UCSD-AML1 (cell line): ENCODE measurements around the gene RAPGEF5.

Source experiments
- DNase-seq: peaks from one replicate; lab custom pipeline; 2025; ENCODE audit not compliant: unreplicated experiment; lab: John Stamatoyannopoulos, UW

The RAPGEF5 gene

GRCh38 chr7:22378199-22378980 lies 21.4 kb upstream of the RAPGEF5 start:
- DNase-seq = no peak

- no peak for DNase-seq
Observed at GRCh38 chr7:22377703-22378102, 20.7 kb upstream of the RAPGEF5 start.

DNA sequence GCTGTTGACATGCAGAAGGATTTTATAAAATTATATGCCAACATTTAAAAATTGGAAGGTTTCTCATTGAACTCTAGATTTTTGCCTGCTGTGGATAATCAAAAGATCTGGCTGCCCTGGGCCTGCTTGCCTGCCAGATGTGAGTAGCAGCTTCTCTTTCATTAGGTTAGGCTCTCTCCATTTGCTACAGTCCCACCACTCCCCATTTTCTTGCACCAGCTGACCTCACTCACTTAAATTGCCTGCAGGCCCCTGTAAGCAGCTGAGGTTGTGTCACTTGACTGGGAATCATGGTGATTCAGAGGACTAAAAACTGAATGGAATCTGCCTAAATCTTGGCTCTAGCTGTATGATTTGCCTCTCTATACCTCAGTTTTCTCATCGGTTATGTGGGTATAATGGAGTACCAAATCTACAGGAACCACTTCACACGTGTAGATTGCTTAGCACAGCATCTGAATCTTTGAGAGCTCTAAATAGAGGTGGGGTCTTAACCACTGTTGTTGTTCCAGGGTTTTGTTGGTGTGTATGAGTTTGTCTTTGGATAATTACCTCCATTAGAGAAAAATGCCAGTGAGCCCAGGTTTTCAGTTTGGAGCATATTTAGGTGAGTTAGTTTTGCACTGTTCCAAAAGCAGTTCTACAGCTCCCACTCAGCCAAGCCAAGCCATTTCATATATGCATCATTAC lies 18.6 kb upstream of the RAPGEF5 start:
- no peak for DNase-seq

DNA sequence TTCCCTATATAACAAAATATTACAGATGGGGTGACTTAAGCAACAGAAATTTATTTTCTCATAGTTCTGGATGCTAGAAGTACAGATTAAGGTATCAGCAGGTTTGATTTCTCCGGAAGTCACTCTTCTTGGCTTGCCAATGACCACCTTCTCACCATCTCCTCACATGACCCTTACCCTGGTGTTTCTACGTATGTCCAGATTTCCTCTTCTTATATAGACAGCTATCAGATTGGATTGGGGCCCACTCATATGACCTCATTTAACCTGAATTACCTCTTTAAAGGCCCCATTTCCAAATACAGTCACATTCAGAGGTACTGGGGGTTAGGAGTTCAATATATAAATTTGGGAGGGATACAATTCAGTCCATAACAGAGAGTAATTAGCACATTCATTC lies 17.0 kb upstream of the RAPGEF5 start:
- no peak for DNase-seq

- DNase-seq = no peak
Observed at GRCh38 chr7:22373388-22373787, 16.4 kb upstream of the RAPGEF5 start.

DNA sequence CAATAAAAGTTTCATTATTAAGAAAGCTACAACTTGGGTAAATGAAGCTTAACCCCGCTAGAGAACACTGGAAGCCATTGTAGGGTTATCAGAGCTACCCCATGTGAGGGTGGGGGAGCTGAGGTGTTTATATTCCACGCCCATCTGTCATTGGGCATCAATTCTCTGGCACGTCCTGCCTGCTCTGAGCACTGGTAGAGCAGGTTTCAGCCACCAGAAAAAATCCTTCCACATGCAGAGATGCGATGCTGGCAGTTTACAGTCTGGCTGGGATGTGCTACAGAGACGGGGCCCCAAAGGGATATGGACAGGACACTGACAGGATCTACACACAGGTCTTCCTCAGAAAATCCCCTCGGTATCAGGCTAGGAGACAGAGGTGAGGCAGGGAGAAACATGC lies 15.9 kb upstream of the RAPGEF5 start:
- no peak for DNase-seq

DNA sequence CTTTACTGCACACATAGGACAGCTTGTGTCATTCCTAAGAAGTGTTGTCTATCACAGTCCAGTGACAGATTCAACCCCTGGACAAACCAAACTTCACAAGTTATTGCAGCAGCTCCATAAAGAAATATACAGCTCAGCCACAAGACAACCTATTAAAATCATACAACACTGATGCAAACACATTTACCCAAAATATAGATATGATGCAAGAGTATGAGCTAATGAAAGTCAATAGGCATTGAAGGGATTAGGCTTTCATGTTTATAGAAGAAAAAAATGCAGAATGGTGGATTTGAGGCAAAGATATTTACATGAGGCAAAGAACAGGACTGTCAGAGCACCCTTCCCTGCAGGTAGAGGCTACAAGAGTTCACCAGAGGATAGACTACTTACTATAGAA lies 14.9 kb upstream of the RAPGEF5 start:
- no peak for DNase-seq

GRCh38 chr7:22364900-22365299 lies 7.9 kb upstream of the RAPGEF5 start:
- DNase-seq = no peak

- no peak for DNase-seq
Observed at GRCh38 chr7:22363756-22364422, 6.9 kb upstream of the RAPGEF5 start.

DNA sequence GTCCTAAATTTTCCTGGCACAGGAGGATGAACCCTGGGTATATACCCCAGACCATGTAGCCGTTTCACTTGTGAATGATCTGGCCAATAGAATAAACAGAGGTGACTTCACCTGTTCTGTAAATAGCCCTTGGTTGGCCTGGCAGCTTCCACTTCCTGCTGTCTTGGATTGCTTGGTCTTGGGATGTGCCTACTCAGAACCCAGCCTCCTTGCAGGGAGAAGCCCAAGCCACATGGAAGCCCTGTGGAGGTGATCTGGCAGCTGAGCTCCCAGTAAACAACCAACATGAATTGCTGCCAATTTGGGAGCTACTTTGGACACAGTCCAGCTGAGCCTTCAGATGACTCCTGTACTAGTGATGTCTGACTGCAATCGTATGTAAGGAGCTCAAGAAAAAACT lies 4.8 kb upstream of the RAPGEF5 start:
- no peak for DNase-seq

- no peak for DNase-seq
Observed at GRCh38 chr7:22361320-22361719, 4.4 kb upstream of the RAPGEF5 start.

DNA sequence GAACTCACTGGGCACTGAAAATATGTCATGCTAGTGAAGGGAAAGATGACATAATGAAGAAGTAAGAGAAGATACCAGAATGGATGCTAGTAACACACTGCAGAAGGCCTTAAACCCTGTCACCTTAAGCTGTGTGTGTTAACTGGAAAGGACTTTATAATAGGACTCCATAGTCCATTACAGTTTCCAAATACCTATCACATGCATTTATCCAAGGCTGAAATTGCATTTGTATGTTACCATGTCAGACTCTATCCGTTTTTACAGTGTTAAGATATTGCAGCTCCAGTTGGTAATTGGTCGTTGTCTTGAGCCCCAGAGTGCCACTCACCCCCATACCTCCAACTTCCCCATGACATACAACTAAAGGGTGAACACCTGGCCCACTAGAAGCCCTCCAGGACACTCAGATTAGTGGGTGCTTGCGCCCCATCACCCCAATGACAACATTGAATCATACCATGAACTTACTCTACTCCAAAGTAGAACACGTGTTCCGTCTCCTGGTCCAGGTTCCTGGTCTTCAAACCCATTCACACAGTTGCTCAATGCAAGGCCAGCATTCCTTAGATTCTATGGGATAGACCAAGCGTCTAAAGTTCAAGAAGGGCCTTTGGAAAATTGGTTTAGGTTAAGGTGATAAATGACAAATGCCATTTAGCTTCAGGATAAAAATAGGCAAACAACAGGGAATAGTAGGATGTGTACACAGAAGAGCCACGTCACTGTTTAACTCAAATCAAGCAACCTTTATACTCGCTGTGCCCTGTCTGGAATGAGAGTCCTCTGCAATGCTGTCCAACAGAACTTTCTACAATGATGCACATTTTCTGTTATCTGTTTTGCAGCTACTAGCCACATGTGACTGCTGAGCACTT lies 2.1 kb upstream of the RAPGEF5 start:
- no peak for DNase-seq

DNA sequence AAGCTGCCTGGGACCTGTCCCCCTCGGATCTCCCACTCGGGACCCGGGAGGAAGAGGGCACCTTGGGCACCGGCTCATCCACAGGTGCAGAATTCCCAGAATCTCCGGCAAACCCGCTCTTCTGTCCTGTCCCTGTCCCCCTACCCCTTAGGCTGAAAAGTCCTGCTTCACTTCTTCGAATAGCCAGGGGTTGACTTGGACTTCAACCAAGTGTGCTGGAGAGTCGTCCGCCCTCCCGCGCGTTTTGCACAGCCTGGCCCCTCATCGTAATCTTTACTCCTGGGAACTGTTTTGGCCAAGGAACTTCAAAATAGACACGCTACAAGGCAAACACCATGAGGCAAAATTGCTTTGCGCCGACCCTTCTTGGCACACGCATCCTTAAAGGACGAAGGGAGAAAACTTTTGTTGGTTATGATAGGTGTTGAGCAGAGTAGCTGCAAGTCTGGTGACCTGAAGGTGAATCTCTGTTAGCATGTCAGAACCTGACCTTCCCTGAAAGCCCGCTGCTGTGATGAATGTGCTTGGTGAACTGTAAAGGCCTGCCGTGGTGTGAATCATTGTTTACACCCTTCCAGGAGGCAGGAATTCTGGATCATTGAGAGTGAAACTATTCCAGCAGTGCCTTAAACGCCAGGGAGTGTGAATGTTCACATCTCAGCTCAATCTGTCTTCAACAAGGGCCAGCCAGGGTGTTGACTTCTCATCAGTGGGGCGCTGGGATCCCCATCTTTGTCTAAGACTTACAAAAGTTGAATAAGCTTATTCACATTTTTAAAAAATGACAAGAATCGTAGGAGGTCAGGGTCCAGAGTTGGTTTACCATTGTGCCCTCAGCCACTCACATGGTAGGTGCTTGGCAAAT lies 589 bp upstream of the RAPGEF5 start:
- DNase-seq = no peak

DNA sequence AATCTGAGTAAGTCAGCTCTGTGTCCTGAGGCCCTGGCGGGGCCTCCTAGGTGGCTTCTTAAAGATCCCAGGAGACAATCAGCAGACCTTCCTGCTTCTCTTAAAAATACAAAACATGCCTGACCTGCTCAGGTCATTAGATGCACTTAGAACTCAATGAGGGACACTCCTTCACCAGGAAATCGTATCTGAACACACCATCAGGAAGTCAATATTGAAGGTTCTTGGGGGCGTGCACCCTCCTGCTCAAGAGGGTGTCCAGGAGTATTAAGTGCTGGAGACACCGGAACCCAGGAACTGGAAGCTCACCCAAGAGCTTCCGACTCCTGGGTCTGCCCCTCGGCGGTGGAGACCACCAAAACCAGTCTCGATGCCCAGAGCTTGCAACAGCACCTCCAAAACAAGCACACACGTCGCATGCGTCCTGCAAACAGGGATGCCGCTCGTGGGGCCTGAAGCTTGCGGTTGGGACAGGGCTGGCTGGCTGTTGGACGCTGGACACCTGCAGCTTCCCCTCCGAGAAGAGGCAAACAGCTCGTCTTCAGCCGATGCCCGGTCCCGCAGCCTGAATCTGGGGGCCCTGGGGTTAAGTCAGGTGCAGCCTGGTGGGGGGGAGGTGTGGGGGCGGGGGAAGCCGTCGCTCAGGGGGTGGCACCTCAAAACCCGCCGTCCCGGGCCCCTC lies 803 bp downstream of the RAPGEF5 start:
- DNase-seq = no peak

GRCh38 chr7:22355620-22356009 lies 1.3 kb downstream of the RAPGEF5 start:
- no peak for DNase-seq

DNA sequence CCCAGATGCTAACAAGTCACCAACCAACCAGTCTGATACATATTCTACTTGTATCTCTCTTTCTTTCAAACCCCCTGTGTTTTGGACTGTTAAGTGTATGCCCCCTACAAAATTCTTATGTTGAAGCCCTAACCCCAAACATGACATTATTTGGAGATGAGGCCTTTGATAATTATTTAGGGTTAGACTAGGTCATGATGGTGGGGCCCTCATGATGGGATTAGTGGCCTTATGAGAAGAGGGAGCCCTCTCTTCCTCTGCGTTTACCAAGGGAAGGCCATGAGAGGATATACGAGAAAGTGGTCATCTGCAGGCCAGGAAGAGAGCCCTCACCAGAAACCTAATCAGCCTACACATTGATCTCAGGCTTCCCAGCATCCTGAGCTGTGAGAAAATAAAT lies 2.5 kb downstream of the RAPGEF5 start:
- no peak for DNase-seq

- no peak for DNase-seq
Observed at GRCh38 chr7:22352887-22353286, 4.1 kb downstream of the RAPGEF5 start.

DNA sequence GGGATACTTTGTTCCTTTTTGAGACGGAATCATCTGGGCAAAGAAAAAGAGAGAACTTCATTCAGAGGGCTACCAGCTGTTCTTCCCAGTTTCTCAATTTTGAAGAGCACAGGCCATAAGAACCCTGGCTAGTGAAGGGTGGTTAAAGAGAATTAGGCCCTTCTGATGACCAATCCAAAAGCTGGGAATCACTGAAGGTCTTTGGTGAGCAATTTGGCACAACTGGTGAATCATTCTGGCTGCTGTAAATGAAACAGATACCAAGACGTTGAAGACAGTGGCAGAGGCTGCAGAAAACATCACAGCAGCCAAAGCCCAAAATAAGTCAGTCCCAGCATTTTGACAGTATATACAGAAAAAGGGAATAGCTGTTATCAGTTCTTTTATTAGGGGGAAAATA lies 5.1 kb downstream of the RAPGEF5 start:
- DNase-seq = no peak

DNA sequence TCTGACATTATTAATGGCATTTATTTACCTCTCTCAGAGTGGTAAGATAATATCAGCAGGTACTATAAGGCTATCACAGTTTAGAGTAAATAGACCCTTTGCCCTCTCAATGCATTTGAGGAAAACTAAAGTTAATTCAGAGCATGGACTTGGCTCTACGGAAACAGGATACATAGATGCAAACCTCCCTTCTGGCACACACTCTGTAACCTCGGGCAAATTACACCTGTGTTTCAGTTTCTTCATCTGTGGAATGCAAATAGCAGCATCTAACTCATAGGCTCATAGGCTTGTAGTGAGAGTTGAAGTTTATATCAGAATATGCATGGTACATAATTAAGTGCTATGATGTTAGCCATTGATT lies 5.6 kb downstream of the RAPGEF5 start:
- no peak for DNase-seq
